HUDEP-2 (cell line): ENCODE results near the gene CST7.

ENCODE experiments used
- DNase-seq, 76 experiments: peaks; one replicate each; lab custom pipeline; 2025; ENCODE audit not compliant: unreplicated experiment in 76 of 76; lab: John Stamatoyannopoulos, UW

Gene CST7

DNA sequence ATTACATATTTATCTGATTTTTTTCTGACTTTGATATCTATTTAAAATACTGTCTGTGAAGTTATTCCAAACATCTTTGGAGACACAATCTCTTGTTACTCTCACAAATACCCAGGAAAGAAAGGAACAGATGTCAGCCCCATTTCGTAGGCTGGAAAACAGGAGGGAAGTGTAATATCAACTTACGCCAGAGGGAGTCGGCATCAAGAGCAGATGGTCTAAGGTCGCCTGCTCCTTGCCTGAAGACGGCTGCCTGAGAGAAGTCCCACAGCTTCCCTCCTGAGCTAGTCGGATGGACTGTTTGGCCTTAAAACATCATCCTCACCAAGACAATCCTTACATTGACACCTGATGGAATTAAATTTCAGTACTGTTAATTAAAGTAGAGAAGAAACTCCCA is 13.4 kb downstream of the CST7 start:
- DNase-seq, result no peak

DNA sequence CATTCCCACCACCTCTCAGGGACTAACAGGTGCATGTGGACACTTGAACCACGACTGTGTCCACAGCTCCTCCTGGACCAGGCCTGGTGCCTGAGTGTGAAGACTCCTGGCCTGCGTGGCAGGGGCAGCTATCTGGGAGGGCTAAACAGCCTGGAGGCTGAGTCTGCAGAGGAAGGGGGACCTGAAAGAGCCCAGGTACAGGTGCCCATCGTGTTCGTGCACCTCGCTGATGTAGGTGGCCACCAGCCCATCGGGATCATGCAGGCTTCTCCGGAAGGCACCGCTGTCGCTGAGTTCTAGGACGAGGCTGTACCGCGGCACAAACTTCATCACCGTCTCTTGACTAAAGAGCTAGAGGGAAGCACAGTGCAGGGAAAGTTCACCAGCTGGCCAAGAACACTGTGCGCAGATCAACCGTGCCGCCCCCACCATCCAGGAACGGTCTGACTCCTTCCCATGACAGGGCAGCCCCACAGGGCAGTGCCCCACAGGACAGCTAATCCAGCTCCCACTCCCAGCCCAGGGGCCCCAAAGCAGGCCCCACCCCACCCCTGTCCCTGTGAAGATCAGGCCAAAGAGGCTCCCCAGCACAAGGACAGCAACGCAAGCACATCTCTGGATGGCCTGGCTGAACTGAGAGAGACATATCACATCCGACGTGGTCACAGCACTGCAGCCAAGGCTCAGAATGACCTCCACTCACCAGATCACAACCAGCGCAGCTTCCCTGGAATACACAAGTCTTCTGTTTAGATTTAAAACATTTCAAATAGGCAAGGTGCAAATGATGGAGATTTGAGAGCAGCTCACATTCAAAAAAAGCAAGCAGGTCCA is 14.8 kb downstream of the CST7 start:
- no peak for DNase-seq

DNA sequence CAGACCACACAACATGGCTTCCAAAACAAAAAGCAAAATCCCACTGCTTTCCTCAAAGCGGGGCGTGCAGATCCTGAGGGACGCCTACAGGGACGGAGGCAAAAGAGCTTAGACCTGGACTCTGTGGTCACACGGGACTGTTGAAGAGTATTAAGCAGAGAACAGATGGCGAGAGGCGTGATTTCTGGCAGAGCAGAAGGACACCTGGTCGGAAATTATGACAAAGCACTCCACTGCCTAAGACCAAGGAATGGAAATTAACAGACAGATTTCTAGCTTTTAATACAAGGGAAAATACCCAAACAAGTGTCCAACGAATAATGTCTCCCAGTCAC is 15.4 kb downstream of the CST7 start:
- no peak for DNase-seq

DNA sequence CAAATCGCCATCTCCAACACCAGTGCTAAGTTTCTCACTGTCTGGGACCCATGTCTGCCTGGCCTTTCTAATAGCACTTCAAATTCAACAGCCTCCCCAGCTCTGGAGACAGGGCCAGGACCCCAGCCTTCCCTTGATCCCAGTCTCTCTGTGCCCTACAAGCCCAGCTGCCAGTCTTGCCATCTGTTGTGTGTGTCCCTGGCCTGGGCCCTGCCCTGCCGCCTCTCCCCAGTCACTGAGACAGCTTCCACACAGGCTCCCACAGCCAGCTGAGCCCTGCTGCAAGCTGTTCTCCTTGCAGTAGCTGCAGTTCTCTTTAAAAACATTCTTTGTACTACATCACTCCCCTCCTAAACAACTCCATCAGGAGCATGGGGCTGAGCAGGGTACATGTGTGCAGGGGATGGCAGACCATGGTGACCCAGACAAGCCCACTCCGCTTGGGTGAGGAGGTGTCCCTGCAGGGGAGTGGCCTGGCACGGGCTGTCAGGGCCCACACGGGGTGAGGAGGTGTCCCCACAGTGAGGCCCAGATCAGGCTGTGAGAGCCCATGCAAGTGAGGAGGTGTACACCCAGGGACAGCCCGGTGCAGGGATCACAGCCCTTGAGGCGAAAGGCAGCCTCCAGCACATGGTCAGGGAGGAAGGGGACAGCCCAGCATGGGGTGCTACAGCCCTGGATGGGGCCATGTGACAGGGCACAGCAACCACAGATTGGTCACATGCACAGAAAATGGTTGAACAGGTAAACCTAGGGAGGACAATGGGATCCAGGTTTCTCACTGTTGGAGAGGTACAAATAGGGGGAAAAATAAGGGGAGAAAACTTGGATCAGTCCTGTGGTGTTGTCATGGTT is 16.2 kb downstream of the CST7 start:
- DNase-seq, result no peak

DNA sequence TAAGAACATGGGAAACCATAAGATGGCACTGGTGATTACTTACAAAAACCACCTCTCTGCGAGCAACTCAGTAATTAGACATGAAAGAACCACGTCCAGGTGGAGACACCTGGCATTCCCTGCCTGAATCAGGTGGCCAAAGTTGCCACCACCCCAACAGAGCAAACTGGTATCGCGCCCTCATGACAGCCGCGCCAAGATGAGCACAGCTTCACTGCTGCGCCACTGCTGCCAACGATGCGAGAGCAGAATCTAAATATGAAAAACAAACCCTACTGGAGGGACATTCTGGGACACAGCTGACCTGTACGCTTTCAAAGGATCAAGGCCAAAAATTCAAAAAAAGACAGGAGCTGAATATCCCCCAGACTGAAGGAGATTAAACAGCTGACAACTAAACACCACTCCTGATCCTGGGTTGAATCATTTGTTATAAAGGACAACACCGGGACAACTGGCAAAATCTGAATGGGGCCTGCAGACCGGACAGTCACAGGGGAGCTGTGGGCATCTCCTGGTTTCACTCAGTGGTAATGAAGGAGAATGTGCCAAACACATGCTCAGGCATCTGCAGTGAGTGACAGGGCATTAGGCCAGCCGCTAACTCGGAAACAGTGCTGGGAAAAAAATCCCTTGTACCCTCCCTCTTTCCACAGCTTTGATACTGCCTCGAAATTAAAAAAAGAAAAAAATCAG is 17.4 kb downstream of the CST7 start:
- DNase-seq, result no peak

DNA sequence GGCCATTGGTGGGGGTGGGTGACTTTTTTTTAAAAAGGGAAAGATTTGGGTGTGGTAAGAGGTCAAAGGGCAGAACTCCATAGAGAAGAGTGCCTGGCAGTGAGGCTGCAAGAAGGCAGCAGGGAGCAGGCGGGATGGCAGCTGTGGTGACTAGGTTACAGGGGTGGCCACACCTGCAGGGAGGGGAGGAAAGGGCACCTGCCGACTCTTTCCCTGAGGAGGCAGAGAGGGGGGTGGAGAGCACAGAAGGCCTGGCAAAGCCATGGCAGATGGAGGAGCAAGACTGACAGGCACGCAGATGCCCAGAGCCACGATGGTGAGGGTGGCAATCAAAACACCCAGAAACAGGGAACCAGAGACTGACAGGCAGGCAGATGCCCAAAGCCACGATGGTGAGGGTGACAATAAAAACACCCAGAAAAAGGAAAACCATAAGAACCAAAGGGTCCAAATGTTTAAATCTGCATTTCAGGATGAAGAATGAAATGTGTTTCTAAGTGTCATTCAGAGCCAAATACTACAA is 19.3 kb downstream of the CST7 start:
- no peak for DNase-seq

DNA sequence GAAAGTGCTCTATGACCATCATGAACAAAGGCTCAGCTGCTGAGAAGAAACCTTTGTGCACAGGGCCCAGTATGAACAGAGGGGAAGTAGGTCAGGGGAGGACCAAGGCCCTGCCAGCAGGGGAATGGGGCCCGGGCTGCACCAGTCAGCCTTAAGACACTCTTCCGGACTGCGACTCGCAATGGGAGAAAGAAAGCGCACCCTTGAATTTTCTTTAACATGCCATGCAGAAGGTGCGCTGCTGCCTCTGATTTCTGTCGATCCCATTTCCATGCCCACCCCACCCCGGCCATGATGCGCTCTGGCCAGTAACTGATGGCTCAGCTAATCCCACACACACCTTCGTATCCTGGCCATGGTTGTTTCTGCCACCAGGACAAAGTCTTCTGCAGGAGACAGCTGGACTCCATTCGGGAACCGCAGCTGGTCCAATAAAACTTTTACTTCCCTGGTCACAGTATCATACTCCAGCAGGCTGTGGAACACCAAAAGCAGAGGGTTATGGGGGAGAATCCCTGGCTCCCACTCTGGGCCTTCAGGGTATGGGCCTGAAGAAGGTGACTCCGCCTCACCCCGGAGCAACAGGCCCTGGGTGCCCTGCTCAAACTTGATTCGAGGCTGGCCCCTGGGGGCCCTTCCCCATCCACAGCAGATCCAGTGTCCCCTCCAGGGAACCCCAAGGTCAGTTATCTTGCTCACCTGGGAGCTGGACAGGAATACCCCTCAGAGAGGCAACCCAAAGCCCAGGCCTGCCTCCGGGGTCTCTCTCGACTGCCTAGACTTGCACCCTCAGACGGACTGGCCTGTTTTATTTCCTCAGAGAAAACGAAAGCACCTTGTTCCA is 20.3 kb downstream of the CST7 start:
- no peak for DNase-seq

DNA sequence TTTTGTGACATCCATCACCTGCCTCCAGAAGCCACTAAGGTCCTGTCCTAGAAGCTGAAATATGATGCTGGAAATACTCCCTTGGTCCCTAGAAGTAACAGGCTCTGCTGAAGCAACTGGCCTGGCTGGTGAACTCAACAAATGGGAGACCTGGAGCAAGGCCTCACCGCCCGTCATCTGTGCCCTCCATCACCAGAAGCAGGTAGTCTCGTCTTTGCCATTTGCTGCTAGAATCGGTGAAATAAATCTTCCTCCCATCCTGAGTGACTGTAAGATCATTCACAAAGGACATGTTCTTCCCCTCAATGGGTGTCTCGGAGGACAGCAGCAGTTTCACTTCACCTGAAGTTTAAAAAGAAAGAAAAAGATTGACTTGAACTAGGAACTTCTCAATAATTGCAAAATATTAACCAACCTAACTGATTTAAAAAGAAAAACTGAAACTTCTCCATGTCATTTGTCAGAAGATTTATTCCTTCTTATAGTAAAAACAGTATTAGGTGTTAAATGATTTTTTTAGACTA is 21.0 kb downstream of the CST7 start:
- DNase-seq, result no peak

DNA sequence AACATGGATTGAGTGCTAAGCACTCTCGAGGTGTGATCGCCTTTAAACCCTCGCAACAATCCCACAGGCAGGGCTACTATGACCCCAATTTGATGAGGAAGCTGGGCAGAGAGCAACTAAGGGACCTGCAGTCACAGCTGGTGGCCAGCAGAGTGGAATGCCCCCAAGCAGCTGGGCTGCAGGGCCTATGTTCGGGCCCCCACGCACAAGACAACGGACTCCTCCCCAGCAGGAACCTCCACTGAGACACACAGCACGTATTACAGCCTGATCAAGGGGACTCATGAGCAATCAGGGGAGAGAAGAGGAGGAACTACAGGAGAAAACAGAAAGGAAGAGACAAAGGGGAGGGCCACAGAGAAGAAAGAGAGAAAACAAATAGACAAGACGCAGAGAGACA is 21.7 kb downstream of the CST7 start:
- no peak for DNase-seq

DNA sequence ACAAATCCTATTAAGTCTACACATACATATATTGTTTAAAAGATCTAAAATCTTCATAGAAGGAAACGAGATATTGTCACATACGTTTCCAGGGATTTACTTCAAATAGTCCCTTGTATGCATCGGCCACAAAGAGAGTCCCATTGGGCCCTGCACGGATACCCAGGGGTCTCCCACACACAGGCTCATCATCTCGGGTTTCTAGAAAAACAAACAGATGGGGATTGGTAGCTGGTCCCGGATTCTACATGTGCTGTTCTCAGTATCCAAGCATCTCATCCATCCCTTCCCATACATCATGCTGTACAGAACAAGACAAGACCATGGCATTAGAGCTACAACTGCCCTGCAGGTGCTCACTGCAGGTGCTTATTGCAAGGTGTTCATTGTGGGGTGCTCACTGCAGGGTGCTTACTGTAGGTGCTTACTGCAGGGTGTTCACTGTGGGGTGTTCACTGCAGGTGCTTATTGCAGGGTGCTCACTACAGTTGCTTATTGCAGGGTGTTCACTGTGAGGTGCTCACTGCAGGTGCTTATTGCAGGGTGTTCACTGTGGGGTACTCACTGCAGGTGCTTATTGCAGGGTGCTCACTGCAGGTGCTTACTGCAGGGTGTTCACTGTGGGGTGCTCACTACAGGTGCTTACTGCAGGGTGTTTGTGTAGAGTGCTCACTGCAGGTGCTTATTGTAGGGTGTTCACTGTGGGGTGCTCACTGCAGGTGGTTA is 22.5 kb downstream of the CST7 start:
- no peak for DNase-seq

DNA sequence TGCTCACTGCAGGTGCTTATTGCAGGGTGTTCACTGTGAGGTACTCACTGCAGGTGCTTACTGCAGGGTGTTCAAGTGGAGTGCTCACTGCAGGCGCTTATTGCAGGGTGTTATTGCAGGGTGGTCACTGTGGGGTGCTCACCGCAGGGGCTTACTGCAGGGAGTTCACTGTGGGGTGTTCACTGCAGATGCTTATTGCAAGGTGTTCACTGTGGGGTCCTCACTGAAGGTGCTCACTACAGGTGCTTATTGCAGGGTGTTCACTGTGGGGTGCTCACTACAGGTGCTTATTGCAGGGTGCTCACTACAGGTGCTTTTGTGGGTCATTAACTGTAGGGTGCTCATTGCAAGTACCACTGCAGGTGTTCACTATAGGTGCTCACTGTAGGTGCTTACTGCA is 23.3 kb downstream of the CST7 start:
- no peak for DNase-seq

DNA sequence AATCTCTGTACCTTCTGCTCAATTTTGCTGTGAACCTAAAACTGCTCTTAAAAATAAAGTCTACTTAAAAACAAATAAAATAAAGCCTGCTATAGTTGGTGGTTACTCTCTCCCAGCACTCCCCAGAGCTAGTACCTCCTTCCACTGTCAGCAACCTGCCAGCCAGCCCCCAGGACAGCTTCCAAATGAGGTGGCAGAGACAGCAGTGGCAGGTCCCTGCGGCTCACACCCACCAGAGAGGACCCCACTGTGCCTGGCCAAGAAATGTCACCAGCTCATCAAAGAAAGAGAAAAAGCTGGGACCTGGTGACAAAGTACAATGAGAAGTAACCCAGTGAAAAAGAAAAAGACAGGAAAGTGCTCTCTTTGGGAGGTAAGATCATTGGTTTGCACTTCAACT is 28.3 kb downstream of the CST7 start:
- no peak for DNase-seq

DNA sequence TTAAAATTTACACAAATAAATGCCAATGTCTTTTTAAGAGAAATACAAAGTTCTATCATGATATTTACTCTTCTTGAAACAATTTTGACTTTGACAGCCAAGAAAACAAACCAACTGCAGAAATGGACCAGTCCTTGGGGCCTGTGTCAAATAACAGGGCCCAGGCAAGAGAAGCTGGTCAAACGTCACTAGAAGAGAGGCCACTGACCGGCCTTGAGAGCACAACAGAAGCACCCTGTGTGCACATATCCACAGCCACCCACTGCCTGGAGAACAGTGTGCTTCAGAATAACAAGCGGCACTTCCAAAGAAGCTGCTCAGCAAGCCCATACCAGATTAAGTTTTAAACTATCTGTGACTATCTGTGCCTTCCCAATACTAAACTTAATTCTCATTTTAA is 28.7 kb downstream of the CST7 start:
- no peak for DNase-seq

DNA sequence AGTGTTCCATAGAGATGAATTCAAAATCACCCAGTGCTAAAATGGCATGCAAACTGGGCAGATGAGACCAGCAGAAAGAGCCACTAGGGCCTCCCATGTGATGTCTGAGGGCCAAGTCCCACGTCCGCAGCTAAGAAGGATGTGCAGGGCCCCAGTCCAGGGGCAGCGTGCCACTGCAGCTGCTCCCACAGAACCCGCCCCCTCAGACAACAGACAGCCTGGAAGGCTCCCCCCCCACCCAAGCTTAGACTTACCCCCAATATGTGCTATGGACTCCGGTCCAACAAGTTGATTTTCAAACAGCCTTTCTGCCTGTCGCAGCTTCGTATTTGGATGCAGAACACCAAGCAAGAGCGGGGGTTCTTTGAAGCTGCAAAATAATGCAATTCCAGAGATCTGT is 29.4 kb downstream of the CST7 start:
- no peak for DNase-seq

DNA sequence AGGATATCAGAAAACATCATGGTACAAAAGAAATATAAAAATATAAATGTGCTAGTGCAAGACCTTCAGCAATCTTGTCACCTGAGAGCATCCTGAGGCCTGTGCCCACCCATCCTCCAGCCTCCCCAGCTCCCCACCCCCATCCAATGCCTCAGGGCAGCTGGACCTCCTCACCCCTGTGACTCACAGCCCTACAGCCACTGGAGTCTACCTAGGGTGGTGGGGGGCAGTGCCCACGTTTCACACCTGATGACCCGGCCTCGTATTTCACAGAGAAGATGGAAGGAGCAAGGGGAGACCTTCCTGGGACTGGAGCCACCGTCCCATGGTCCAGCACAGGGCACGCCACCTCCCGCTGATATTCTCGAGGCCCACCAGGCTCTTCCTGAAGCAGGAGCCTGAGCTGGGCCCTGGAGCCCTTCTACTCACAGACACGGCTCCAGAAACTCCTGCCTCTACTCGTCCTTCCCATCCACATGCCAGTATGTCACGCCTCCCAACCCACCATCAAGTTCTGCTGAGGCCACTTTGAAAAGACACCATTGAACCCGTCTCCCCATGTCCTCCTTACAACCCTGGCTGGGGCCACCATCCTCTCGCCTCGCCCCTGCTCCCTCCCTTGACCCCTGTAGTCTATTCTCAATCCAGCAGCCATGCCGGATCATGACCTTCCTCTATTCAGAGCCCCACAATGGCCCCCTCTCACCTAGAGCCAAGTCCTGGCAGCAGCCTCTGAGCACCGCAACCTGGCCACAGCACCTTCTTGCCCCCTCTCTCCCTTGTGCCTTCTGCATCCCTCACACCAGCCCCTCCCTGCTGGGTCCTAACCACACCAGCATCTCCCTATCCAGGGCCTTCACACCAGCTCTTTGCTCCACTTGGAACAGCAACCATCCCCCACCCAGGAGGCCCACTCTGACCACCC is 30.2 kb downstream of the CST7 start:
- no peak for DNase-seq

DNA sequence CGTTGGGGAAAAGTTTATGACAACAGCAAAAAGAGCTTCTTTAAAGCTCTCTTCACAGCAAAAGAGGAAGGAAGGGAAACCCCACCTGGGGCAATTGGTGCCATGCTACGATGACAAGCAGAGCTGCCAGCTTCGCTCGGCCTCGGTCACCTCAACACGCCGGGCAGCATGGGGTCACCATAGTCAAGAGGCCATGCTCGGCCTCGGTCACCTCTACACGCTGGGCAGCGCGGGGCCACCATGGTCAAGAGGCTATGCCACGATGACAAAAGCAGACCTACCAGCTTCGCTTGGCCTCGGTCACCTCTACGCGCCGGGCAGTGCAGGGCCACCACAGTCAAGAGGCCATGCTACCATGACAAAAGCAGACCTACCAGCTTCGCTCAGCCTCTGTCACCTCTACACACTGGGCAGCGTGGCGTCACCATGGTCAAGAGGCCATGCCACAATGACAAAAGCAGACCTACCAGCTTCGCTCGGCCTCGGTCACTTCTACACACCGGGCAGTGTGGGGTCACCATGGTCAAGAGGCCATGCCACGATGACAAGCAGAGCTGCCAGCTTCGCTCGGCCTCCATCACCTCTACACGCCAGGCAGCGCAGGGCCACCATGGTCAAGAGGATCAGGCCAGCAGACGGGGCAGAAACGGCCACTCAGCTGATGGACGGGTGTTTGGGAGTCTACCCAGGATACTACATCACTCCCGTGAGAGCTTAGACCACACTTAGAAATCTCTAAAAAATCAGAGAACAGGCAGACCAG is 31.4 kb downstream of the CST7 start:
- no peak for DNase-seq

DNA sequence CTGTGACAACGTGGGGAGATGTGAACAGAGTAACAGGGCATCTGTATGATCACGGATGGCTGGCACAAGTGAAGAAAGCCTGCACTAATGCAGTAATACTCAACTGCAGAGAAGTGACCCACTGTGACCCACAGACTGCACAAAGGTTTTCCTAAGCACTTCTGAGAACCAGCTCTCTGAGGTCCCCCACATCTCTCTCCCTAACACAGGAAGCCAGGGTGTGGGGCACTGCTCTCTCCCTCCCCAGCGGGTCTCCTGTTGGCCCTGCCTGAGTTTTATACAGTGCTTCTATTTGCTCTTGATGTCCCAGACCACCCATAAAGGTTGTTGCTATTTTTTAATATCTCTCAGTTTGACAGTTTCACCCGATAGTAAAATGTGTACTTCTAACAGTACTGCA is 32.2 kb downstream of the CST7 start:
- no peak for DNase-seq

DNA sequence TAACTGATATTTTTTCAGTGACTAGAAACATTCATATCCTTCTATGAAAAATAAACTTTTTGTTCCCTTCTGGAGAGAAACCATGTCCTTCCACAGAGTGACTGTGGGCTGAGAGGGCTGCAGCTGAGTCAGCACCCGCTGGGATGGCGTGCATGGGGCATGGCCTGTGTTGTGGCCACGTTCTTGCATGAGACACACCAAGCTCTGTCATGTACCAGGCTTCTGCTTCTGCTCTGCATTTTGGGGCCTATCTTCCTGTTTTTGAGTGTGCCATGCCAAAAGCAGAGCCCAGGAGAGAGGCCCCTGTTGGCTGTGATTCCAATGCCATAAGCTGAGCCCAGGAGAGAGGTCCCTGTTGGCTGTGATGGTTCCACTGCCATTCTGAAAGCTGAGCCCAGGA is 32.7 kb downstream of the CST7 start:
- DNase-seq, result no peak
